ENCODE measurements around the gene NF1.
A peak's percentile ranks its signal among the peaks of the same experiment; 100 is the strongest.

The NF1 gene

DNA sequence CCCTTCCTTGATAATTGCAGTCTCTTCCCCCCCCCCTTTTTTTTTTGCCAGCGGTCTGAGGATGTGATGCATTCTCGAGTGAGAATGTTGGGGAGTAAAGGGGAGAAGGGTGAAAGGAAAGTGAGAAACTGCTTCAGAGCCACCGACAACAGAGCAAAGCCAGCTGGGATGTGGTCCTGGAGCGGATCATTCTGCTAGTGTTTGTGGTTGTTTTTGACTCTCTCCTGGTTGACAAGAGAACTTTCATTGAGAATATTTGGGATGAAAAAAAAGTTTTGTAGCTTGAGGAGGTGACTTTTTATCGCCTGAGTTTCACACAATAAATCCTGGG is 1.3 kb downstream of the NF1 start:
- Histone ChIP-seq H3K4me1 (ENCODE audit: low read length) (peaks cover 8% of the 10 kb centered on the region), H3K9me3 (ENCODE audit: insufficient read depth, low read length) (no peaks in the 10 kb centered on the region), H3K27ac (ENCODE audit: low read length) (no peak overlapping the region), H3K79me2 (ENCODE audit: low read length) (peaks cover 33% of the 10 kb centered on the region), H3K27me3 (ENCODE audit: low read depth, low read length) (no peaks in the 10 kb centered on the region), H3K36me3 (replicated peaks; ENCODE audit: low read depth, low read length) (no peaks in the 10 kb centered on the region), H3K4me3 (ENCODE audit: low read length) (peak overlapping the region; percentile 82), H4K20me1 (ENCODE audit: insufficient read depth, low read length) (peaks cover 7% of the 10 kb centered on the region; the same call in 1 of the 2 replicates), H2AFZ (ENCODE audit: low read depth, low read length) (0 out of 2 replicates have a peak overlapping the region, but pooled peaks have one; percentile 33), H3K9ac (ENCODE audit: low read length) (peak overlapping the region; percentile 76), H3K4me2 (ENCODE audit: low read length) (peak overlapping the region; percentile 96)
- TF ChIP-seq EZH2phosphoT487 (IDR thresholded peaks at IDR 0.05; ENCODE audit: low read depth) = no peak
- TF ChIP-seq, protein P1, sequence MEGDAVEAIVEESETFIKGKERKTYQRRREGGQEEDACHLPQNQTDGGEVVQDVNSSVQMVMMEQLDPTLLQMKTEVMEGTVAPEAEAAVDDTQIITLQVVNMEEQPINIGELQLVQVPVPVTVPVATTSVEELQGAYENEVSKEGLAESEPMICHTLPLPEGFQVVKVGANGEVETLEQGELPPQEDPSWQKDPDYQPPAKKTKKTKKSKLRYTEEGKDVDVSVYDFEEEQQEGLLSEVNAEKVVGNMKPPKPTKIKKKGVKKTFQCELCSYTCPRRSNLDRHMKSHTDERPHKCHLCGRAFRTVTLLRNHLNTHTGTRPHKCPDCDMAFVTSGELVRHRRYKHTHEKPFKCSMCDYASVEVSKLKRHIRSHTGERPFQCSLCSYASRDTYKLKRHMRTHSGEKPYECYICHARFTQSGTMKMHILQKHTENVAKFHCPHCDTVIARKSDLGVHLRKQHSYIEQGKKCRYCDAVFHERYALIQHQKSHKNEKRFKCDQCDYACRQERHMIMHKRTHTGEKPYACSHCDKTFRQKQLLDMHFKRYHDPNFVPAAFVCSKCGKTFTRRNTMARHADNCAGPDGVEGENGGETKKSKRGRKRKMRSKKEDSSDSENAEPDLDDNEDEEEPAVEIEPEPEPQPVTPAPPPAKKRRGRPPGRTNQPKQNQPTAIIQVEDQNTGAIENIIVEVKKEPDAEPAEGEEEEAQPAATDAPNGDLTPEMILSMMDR (IDR thresholded peaks at IDR 0.05; ENCODE audit: low read depth, low read length) = no peak

DNA sequence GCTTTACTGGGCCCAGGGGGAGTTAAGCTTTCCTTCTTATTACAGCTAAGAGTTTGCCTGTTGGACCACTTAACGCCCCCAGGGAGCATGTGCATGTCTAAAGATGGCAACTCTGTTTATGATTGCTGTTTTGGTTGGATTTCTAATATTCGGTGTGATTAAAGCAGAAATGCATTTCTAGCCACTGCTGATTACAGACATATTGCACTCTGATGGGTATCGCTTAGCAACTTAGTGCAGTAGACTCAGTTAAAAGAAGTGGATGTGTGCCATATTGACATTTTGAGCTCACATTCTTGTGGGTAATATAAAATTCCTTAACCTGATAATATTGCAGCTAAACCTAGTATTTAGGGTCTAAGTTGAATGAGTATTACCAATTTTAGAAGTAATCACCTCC is 4.2 kb downstream of the NF1 start:
- Histone ChIP-seq H3K27me3 (ENCODE audit: low read depth, low read length) (no peaks in the 10 kb centered on the region), H3K36me3 (replicated peaks; ENCODE audit: low read depth, low read length) (no peaks in the 10 kb centered on the region), H3K27ac (ENCODE audit: low read length) (no peak overlapping the region), H3K4me1 (ENCODE audit: low read length) (peaks cover 8% of the 10 kb centered on the region), H3K4me3 (ENCODE audit: low read length) (no peak overlapping the region), H2AFZ (ENCODE audit: low read depth, low read length) (no peak overlapping the region), H3K4me2 (ENCODE audit: low read length) (no peak overlapping the region), H3K79me2 (ENCODE audit: low read length) (peaks cover 48% of the 10 kb centered on the region), H3K9me3 (ENCODE audit: insufficient read depth, low read length) (no peaks in the 10 kb centered on the region), H3K9ac (ENCODE audit: low read length) (no peak overlapping the region), H4K20me1 (ENCODE audit: insufficient read depth, low read length) (peaks cover 7% of the 10 kb centered on the region; the same call in 1 of the 2 replicates)
- TF ChIP-seq, protein P1 (IDR thresholded peaks at IDR 0.05; ENCODE audit: low read depth, low read length) = no peak
- no peak for TF ChIP-seq EZH2phosphoT487 (IDR thresholded peaks at IDR 0.05; ENCODE audit: low read depth)

DNA sequence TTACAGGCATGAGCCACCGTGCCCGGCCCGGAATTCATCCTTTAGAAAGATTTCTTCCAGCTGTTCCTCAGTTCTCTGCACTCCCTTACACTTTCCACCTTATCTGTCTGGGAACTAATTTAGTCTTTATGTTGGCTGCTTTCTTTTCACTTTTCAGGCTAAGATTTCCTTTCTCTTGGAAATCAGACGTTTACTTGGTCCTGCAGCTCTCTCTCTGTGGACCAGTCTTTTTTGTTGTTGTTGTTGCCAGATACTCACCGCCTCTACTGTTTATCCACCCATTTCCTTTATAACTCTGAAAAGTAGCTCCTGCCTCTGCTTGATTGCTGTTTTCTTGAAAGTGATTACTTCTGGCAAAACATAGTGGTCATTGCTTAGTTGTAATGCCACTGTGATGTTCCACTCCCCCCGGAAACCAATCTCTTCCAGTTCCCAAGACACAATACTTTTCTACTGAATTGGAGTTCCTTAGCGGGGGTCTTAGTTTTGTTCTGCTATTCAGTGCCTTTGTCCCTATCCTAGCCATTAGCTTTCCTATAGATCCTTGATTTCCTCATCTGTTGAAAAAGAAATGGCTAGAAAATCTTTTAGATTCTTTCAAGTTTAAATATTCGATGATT is 6.2 kb downstream of the NF1 start:
- Histone ChIP-seq H3K4me2 (ENCODE audit: low read length) (no peak overlapping the region), H3K9me3 (ENCODE audit: insufficient read depth, low read length) (no peaks in the 10 kb centered on the region), H3K4me1 (ENCODE audit: low read length) (peaks cover 5% of the 10 kb centered on the region), H3K27ac (ENCODE audit: low read length) (no peak overlapping the region), H2AFZ (ENCODE audit: low read depth, low read length) (no peak overlapping the region), H3K79me2 (ENCODE audit: low read length) (peaks cover 43% of the 10 kb centered on the region), H3K9ac (ENCODE audit: low read length) (no peak overlapping the region), H3K36me3 (replicated peaks; ENCODE audit: low read depth, low read length) (no peaks in the 10 kb centered on the region), H3K4me3 (ENCODE audit: low read length) (no peak overlapping the region), H3K27me3 (ENCODE audit: low read depth, low read length) (no peaks in the 10 kb centered on the region), H4K20me1 (ENCODE audit: insufficient read depth, low read length) (peaks cover 11% of the 10 kb centered on the region)
- TF ChIP-seq EZH2phosphoT487 (IDR thresholded peaks at IDR 0.05; ENCODE audit: low read depth) = no peak
- TF ChIP-seq, protein P1 (IDR thresholded peaks at IDR 0.05; ENCODE audit: low read depth, low read length) = no peak

DNA sequence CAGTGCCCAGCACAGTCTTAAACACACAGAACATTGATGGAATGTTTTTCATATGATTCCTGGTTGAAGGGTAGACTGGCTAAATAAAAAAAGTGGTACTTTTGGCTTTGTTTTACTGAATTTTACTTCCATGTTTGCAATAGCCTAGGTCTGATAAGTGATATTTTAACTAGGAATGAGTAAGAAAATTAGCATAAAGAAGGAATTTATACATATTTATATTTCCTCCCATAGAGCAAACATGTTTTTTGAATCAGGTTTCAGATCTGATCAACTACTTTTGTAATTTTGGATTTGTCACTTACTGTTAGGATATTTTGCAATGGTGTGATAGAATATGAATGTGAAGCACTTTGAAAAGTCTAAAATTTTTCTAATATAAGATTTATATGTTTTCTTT is 7.2 kb downstream of the NF1 start:
- peaks cover 36% of the 10 kb centered on the region for H3K79me2 ChIP-seq (ENCODE audit: low read length)
- H3K36me3 ChIP-seq (replicated peaks; ENCODE audit: low read depth, low read length) = no peaks in the 10 kb centered on the region
- H4K20me1 ChIP-seq (ENCODE audit: insufficient read depth, low read length) = peaks cover 8% of the 10 kb centered on the region
- no peaks in the 10 kb centered on the region for H3K4me1 ChIP-seq (ENCODE audit: low read length)
- TF ChIP-seq, protein P1 (IDR thresholded peaks at IDR 0.05; ENCODE audit: low read depth, low read length) = no peak
- TF ChIP-seq EZH2phosphoT487 (IDR thresholded peaks at IDR 0.05; ENCODE audit: low read depth) = no peak
- no peak overlapping the region for H3K4me3 ChIP-seq (ENCODE audit: low read length)
- no peaks in the 10 kb centered on the region for H3K9me3 ChIP-seq (ENCODE audit: insufficient read depth, low read length)
- no peak overlapping the region for H3K27ac ChIP-seq (ENCODE audit: low read length)
- no peaks in the 10 kb centered on the region for H3K27me3 ChIP-seq (ENCODE audit: low read depth, low read length)
- no peak overlapping the region for H3K4me2 ChIP-seq (ENCODE audit: low read length)
- no peak overlapping the region for H3K9ac ChIP-seq (ENCODE audit: low read length)
- H2AFZ ChIP-seq (ENCODE audit: low read depth, low read length) = no peak overlapping the region

Measured in OCI-LY3 (cell line).